ENCODE data around the gene DISP2. TPM values are rescaled to one million over a fixed set of nuclear protein-coding genes. Genes with fewer than 3 reads are reported as not detected.

Gene DISP2
- total RNA-seq, 1 experiment from 2014 or later: 0.35 TPM

DNA sequence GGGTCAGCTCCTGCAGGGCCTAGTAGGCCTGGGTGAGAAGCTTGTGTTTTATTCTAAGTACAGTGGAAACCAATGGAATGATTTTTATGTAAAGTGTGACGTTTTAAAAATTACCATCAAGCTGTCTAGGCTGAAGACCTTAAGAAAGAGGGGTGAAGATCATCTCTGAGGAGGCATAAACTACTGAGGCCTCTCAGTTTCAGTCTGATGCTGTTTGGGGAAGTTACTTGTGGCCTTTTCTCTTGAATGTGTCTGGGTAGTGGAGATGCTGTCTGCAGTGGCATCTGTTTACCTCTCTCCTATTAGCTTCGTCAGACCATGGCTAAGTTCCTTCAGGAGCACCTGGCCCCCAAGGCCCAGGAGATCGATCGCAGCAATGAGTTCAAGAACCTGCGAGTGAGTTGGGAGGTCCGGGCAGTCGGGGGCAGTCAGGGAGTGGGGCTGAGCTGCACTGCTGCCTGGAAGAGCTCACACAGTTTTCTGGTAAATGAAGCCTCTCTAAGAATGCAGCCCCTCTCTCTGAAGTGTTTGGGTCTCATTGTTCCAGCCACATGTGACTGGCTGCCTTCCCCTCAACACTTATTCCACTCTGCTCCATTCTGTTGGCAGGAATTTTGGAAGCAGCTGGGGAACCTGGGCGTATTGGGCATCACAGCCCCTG lies 49.4 kb downstream of the DISP2 start:
- POLR2A ChIA-PET (ENCODE audit: unreplicated experiment): no interaction called here

DNA sequence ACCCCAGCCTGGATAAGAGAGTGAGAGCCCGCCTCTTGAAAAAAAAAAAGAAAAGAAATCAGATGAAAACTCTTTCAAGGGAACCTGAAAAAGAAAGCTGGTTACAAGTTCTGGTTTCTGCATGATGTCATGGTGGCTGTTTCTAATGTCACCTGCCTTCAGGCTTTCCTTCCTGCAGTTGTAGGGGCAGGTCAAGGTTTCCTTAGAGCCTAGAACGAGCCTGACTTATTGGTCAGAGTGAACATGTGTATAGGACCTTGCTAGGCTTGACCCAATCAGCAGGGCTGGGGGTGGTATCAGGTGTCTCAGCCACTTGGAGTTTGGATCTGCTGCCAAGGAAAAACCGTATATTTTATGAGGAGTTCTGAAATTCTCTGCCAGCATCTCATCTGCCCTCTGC lies 51.3 kb downstream of the DISP2 start:
- Histone ChIP-seq H3K27me3 (ENCODE audit: insufficient read depth, low read depth) (no peaks in the 10 kb centered on the region), H3K27ac (no peak overlapping the region), H3F3A (ENCODE audit: insufficient read depth, low read depth) (peaks cover 10% of the 10 kb centered on the region), H3K36me3 (ENCODE audit: low read depth) (peaks cover 12% of the 10 kb centered on the region; the same call in 1 of the 2 replicates), H2AFZ (no peak overlapping the region), H3K4me2 (no peak overlapping the region), H3K4me3 (no peak overlapping the region), H3K9me2 (ENCODE audit: insufficient read depth) (no peaks in the 10 kb centered on the region), H4K20me1 (ENCODE audit: insufficient read depth) (no peaks in the 10 kb centered on the region), H3K79me2 (ENCODE audit: low read depth) (peaks cover 28% of the 10 kb centered on the region), H3K9me3 (ENCODE audit: insufficient read depth, low read depth) (no peaks in the 10 kb centered on the region), H3K4me1 (replicated peaks; ENCODE audit: insufficient read depth) (peaks cover 16% of the 10 kb centered on the region)
- CTCF ChIA-PET: interaction anchor here (0.6 kb wide), 1 partner anchor 494 kb away, joined by 3 read pairs; no protein-coding TSS in a partner anchor
- intact Hi-C loops (cut with micrococcal nuclease; ENCODE audit: unreplicated experiment): no loop called here
- BruUV-seq (replicated peaks): no TSS peak
- POLR2A ChIA-PET (ENCODE audit: unreplicated experiment): no interaction called here
- no peak for DNase-seq
- TF ChIP-seq, protein P1, sequence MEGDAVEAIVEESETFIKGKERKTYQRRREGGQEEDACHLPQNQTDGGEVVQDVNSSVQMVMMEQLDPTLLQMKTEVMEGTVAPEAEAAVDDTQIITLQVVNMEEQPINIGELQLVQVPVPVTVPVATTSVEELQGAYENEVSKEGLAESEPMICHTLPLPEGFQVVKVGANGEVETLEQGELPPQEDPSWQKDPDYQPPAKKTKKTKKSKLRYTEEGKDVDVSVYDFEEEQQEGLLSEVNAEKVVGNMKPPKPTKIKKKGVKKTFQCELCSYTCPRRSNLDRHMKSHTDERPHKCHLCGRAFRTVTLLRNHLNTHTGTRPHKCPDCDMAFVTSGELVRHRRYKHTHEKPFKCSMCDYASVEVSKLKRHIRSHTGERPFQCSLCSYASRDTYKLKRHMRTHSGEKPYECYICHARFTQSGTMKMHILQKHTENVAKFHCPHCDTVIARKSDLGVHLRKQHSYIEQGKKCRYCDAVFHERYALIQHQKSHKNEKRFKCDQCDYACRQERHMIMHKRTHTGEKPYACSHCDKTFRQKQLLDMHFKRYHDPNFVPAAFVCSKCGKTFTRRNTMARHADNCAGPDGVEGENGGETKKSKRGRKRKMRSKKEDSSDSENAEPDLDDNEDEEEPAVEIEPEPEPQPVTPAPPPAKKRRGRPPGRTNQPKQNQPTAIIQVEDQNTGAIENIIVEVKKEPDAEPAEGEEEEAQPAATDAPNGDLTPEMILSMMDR (conservative IDR thresholded peaks at IDR 0.05): no peak
- no peak for TF ChIP-seq EZH2 (IDR thresholded peaks at IDR 0.05; ENCODE audit: low read depth)

More for the DNA sequence above, 49.4 kb downstream of the DISP2 start:
- peaks cover 28% of the 10 kb centered on the region for H3K79me2 ChIP-seq (ENCODE audit: low read depth)
- no TSS peak for BruUV-seq (replicated peaks)
- intact Hi-C loops (cut with micrococcal nuclease; ENCODE audit: unreplicated experiment): no loop called here
- H3F3A ChIP-seq (ENCODE audit: insufficient read depth, low read depth): peaks cover 10% of the 10 kb centered on the region
- H3K36me3 ChIP-seq (ENCODE audit: low read depth): peaks cover 12% of the 10 kb centered on the region; the same call in 1 of the 2 replicates
- peak overlapping the region; percentile 92; the same call in 1 of the 2 replicates for H3K4me2 ChIP-seq
- H3K9me2 ChIP-seq (ENCODE audit: insufficient read depth): no peaks in the 10 kb centered on the region
- H3K27me3 ChIP-seq (ENCODE audit: insufficient read depth, low read depth): no peaks in the 10 kb centered on the region
- H3K4me1 ChIP-seq (replicated peaks; ENCODE audit: insufficient read depth): peaks cover 19% of the 10 kb centered on the region
- no peaks in the 10 kb centered on the region for H3K9me3 ChIP-seq (ENCODE audit: insufficient read depth, low read depth)
- H3K27ac ChIP-seq: no peak overlapping the region
- TF ChIP-seq, protein P1 (conservative IDR thresholded peaks at IDR 0.05): no peak
- no peak for TF ChIP-seq EZH2 (IDR thresholded peaks at IDR 0.05; ENCODE audit: low read depth)
- no peak for DNase-seq
- no peaks in the 10 kb centered on the region for H4K20me1 ChIP-seq (ENCODE audit: insufficient read depth)
- CTCF ChIA-PET: interaction anchor here (0.5 to 0.6 kb wide), 2 partner anchors 10 to 135 kb away, joined by 3 to 9 read pairs; no protein-coding TSS in a partner anchor
- H3K4me3 ChIP-seq: peak overlapping the region; percentile 96; the same call in 1 of the 2 replicates
- no peak overlapping the region for H2AFZ ChIP-seq

DNA sequence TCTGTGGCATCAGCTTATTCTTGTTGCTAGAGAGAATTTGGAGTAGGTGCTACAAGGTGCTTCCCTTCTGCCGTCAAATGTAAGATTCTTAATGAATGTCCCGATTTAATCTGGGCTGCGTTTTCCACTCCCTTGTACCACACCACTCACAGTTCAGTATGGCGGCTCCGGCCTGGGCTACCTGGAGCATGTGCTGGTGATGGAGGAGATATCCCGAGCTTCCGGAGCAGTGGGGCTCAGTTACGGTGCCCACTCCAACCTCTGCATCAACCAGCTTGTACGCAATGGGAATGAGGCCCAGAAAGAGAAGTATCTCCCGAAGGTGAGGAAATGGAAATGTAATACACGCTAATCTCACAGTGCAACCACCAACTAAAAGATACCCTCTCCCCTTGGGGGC lies 52.5 kb downstream of the DISP2 start:
- H3K36me3 ChIP-seq (ENCODE audit: low read depth): peaks cover 12% of the 10 kb centered on the region; the same call in 1 of the 2 replicates
- ChIA-PET CTCF (no interaction called here), POLR2A (ENCODE audit: unreplicated experiment) (no interaction called here)
- intact Hi-C loops (cut with micrococcal nuclease; ENCODE audit: unreplicated experiment): no loop called here
- no peaks in the 10 kb centered on the region for H4K20me1 ChIP-seq (ENCODE audit: insufficient read depth)
- no peaks in the 10 kb centered on the region for H3K9me2 ChIP-seq (ENCODE audit: insufficient read depth)
- H2AFZ ChIP-seq: no peak overlapping the region
- no TSS peak for BruUV-seq (replicated peaks)
- peaks cover 28% of the 10 kb centered on the region for H3K79me2 ChIP-seq (ENCODE audit: low read depth)
- TF ChIP-seq EZH2 (IDR thresholded peaks at IDR 0.05; ENCODE audit: low read depth): no peak
- TF ChIP-seq, protein P1 (conservative IDR thresholded peaks at IDR 0.05): no peak
- no peaks in the 10 kb centered on the region for H3F3A ChIP-seq (ENCODE audit: insufficient read depth, low read depth)
- no peaks in the 10 kb centered on the region for H3K27me3 ChIP-seq (ENCODE audit: insufficient read depth, low read depth)
- H3K9me3 ChIP-seq (ENCODE audit: insufficient read depth, low read depth): no peaks in the 10 kb centered on the region
- no peak for DNase-seq
- no peak overlapping the region for H3K4me2 ChIP-seq
- H3K27ac ChIP-seq: no peak overlapping the region
- peaks cover 11% of the 10 kb centered on the region for H3K4me1 ChIP-seq (replicated peaks; ENCODE audit: insufficient read depth)
- H3K4me3 ChIP-seq: no peak overlapping the region
